GM12892 (cell line): ENCODE results near the gene TPSD1.
A peak's percentile ranks its signal among the peaks of the same experiment; 100 is the strongest.
"Not testable (repeated sequence)": the region's sequence is repeated elsewhere in the genome, so short reads cannot be mapped to it uniquely, and the experiment has no call there.

Experiments
- DNase-seq: peaks from one replicate; pipeline ENCODE4 v3.0.0; 2011; ENCODE audit not compliant: insufficient read length
- FAIRE-seq: peaks from 2 replicates; lab custom pipeline; 2011; peaks lifted over from hg19 to GRCh38; lab: Jason Lieb, UNC
- POLR2A ChIP-seq: IDR thresholded peaks from 2 replicates; pipeline ENCODE4 v1.6.1; 2011; ENCODE audit warnings: low read depth, low read length, control low read depth
- POLR2AphosphoS5 ChIP-seq: IDR thresholded peaks from 2 replicates; pipeline ENCODE4 v1.6.1; 2011; ENCODE audit warnings: low read depth, low read length, control low read depth
- TAF1 ChIP-seq: IDR thresholded peaks from 2 replicates; pipeline ENCODE4 v1.6.1; 2011; ENCODE audit warnings: low read depth, mild to moderate bottlenecking, control low read depth, low read length, borderline replicate concordance

The TPSD1 gene

GRCh38 chr16:1237990-1238389, 17.9 kb upstream of the TPSD1 start:
- no peak for TF ChIP-seq POLR2AphosphoS5
- no peak for TF ChIP-seq TAF1
- TF ChIP-seq POLR2A, result no peak
- DNase-seq (no peak), FAIRE-seq (no peak)

GRCh38 chr16:1238909-1239308, 17.0 kb upstream of the TPSD1 start:
- FAIRE-seq, DNase-seq: not testable (repeated sequence)

GRCh38 chr16:1239575-1239974, 16.3 kb upstream of the TPSD1 start:
- not testable (repeated sequence) for FAIRE-seq, DNase-seq

- FAIRE-seq, DNase-seq: not testable (repeated sequence)
Measured at GRCh38 chr16:1240436-1240835, 15.4 kb upstream of the TPSD1 start, which contains the start of gene TPSAB1. TPSAB1 (plus strand) TSS chr16:1240705; CDS start chr16:1240939, 234 bp downstream.

- FAIRE-seq, DNase-seq: not testable (repeated sequence)
Measured at GRCh38 chr16:1241081-1241480, 14.8 kb upstream of the TPSD1 start.

- not testable (repeated sequence) for FAIRE-seq, DNase-seq
Measured at GRCh38 chr16:1243363-1243762, 12.5 kb upstream of the TPSD1 start.

- not testable (repeated sequence) for FAIRE-seq, DNase-seq
Measured at GRCh38 chr16:1243907-1244850, 11.7 kb upstream of the TPSD1 start.

GRCh38 chr16:1244881-1245280, 11.0 kb upstream of the TPSD1 start:
- DNase-seq (no peak), FAIRE-seq (no peak)
- TF ChIP-seq POLR2AphosphoS5 (no peak), TAF1 (no peak), POLR2A (no peak)

GRCh38 chr16:1245452-1246020, 10.3 kb upstream of the TPSD1 start:
- no peak for FAIRE-seq
- TF ChIP-seq POLR2A, result no peak
- no peak for TF ChIP-seq POLR2AphosphoS5
- TF ChIP-seq TAF1, result no peak
- DNase-seq, result no peak

- DNase-seq, FAIRE-seq: not testable (repeated sequence)
Measured at GRCh38 chr16:1247903-1248537, 7.8 kb upstream of the TPSD1 start.

- peak; percentile 21 for FAIRE-seq
- not testable (repeated sequence) for DNase-seq
Measured at GRCh38 chr16:1249031-1249755, 6.7 kb upstream of the TPSD1 start.

GRCh38 chr16:1253701-1254364, 2.0 kb upstream of the TPSD1 start:
- not testable (repeated sequence) for DNase-seq

GRCh38 chr16:1254821-1255220, 1.0 kb upstream of the TPSD1 start:
- DNase-seq, FAIRE-seq: not testable (repeated sequence)

More at GRCh38 chr16:1253701-1254364, 2.0 kb upstream of the TPSD1 start:
- not testable (repeated sequence) for FAIRE-seq

- DNase-seq, FAIRE-seq: not testable (repeated sequence)
Measured at GRCh38 chr16:1256296-1256873, 516 bp downstream of the TPSD1 start.
